Neural crest cell (in vitro differentiated cells): ENCODE results near the gene ZMYND10. TPM values are rescaled to one million over a fixed set of nuclear protein-coding genes. Genes with fewer than 3 reads are reported as not detected.

ENCODE experiments used
- DNase-seq: peaks from one replicate; pipeline ENCODE4 v3.0.0; 2021; ENCODE audit warnings: low read depth, mixed read lengths, low spot score
- H3K27ac Mint-ChIP-seq: one replicate; pipeline ENCODE4 v1.8.0; 2021; ENCODE audit warnings: mild to moderate bottlenecking, mixed read lengths; ENCODE audit not compliant: unreplicated experiment
- H3K27me3 Mint-ChIP-seq: 2 replicates; pipeline ENCODE4 v1.8.0; 2021; ENCODE audit warnings: low read depth, mild to moderate bottlenecking, mixed read lengths
- H3K36me3 Mint-ChIP-seq: 2 replicates; pipeline ENCODE4 v1.8.0; 2021; ENCODE audit warnings: low read depth, mild to moderate bottlenecking, mixed read lengths
- H3K4me1 Mint-ChIP-seq: 2 replicates; pipeline ENCODE4 v1.8.0; 2021; ENCODE audit warnings: mixed read lengths
- H3K4me3 Mint-ChIP-seq: one replicate; pipeline ENCODE4 v1.8.0; 2021; ENCODE audit warnings: mild to moderate bottlenecking, mixed read lengths
- H3K9me3 Mint-ChIP-seq: 2 replicates; pipeline ENCODE4 v1.8.0; 2021; ENCODE audit warnings: mixed read lengths
- CTCF ChIP-seq: fragments of 200-600 bp; sonication (generic); conservative IDR thresholded peaks from 2 replicates; pipeline ENCODE4 v1.5.0; 2021; ENCODE audit warnings: antibody characterized with exemption, mild to moderate bottlenecking
- total RNA-seq: library from RNA; stranded (reverse); gene quantifications from 2 replicates; pipeline ENCODE4 v1.2.1, GENCODE V29; 2021

The ZMYND10 gene
- total RNA-seq, 1 donor from 2014 or later: 2.3 TPM

DNA sequence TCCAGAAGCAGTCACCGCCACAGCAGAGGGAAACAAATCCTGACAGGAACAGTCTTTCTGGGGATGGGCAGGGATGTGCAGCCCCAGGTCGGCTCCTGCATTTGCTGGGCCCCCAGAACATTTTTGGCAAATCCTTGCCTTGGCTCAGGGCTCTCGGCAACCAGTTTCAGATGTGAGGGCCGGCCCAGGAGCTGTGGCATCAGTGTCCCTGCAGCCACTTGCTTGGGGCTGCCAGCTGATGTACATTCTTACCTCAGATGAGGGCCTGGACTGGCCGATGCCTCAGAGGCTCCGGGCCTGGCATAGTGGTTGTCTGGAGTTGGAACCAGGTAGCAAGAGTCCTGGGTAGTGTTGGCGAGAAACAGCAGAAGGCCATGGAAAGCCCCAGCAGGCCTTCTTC is 9.3 kb upstream of the ZMYND10 start:
- Mint-ChIP-seq H3K36me3 (no peaks in the 10 kb centered on the region), H3K4me1 (peaks cover 54% of the 10 kb centered on the region), H3K9me3 (no peaks in the 10 kb centered on the region), H3K4me3 (peak overlapping the region; percentile 93), H3K27me3 (peaks cover 3% of the 10 kb centered on the region), H3K27ac (no peak overlapping the region)
- TF ChIP-seq CTCF: no peak
- DNase-seq: no peak

DNA sequence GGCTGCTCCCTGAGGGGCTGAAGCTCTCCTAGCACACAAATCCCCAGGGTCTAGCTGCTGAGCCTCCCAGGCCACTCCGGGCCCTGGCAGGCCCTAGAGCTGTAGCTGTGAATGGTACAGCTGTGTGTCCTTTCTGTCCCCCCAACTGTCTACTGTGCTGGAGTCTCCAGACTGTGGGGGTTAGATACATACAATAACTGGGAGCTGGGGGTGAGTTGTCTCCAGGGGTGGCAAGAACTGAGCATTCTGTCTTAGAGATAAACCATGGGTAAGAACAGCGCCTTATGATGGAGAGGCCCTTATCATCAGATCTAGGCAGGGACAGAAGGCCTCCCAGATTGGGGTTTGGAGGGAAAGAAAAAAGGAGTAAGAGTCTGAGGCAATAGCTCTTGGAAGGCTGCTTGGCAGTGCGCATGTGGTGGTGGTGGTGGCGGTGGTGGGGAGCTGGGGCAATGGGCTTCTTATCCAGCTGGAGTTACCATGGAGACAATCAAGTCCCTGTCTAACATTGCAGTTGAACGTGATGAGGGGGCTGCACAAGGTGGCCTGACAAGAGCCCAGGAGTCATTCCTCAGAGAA is 8.7 kb upstream of the ZMYND10 start:
- Mint-ChIP-seq H3K4me3 (peak overlapping the region; percentile 64), H3K27ac (no peak overlapping the region), H3K36me3 (no peaks in the 10 kb centered on the region), H3K4me1 (peaks cover 49% of the 10 kb centered on the region), H3K9me3 (no peaks in the 10 kb centered on the region), H3K27me3 (peaks cover 3% of the 10 kb centered on the region)
- no peak for TF ChIP-seq CTCF
- no peak for DNase-seq

DNA sequence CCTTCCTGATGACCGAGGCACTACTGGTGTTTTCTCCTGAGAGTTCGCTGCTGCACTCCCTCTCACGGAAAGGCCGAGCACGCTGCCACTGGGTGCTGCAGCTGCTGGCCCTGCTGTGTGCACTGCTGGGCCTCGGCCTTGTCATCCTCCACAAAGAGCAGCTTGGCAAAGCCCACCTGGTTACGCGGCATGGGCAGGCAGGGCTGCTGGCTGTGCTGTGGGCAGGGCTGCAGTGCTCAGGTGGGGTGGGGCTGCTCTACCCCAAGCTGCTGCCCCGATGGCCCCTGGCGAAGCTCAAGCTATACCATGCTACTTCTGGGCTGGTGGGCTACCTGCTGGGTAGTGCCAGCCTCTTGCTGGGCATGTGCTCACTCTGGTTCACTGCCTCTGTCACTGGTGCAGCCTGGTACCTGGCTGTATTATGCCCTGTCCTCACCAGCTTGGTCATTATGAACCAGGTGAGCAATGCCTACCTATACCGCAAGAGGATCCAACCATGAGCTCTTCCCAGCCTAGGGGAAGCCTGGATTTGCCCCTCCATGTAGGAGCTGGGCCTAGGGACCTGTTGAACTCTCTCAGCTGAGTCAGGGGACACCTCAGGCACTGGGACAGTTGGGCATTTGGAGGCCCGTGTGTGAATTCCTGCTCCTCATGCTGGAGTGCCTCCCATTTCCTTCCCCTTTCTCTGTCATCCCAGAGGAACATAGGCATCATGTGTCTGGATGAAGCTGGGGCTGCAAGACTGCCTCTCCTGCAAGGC is 7.9 kb upstream of the ZMYND10 start:
- no peak for DNase-seq
- no peak overlapping the region for H3K27ac Mint-ChIP-seq

DNA sequence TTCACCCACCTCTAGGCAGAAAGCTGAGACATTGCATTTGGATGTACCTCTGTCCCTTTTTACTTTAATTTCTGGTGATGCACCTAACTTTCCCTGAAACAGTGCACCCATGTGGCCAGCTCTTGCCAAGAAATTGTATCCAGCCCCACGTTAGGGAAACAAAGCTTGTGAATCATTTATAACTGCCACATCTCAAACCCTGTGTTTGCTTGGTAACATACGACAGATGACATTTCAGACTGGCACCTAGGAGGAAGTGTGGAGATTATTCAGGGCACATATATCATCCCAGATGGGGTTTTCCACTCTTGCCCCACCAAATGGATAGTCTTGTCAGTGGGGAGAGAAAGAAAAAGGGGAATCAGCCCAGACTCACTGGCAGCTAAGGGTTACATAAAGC is 7.2 kb upstream of the ZMYND10 start:
- peaks cover 38% of the 10 kb centered on the region for H3K4me1 Mint-ChIP-seq
- H3K4me3 Mint-ChIP-seq: peak overlapping the region; percentile 41

More for the DNA sequence above, 7.9 kb upstream of the ZMYND10 start:
- H3K27me3 Mint-ChIP-seq: peaks cover 3% of the 10 kb centered on the region
- peaks cover 45% of the 10 kb centered on the region for H3K4me1 Mint-ChIP-seq
- H3K4me3 Mint-ChIP-seq: peak overlapping the region; percentile 66
- H3K9me3 Mint-ChIP-seq: no peaks in the 10 kb centered on the region
- no peak for TF ChIP-seq CTCF
- H3K36me3 Mint-ChIP-seq: no peaks in the 10 kb centered on the region

DNA sequence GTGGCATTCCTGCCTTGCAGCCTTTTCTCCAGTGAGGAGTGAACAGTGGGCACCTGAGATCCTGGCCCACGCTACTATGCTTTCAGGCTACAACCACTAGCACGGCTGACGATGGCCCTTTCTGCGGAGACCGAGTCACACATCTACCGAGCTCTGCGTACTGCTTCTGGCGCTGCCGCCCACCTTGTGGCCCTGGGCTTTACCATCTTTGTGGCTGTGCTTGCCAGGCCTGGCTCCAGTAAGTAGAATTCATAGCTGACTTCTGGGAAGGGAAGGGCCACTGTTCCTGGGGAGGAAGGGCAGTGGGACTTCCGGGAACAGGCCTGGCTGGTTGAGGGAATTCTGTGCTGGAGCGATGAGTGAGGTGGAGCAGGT is 5.8 kb upstream of the ZMYND10 start:
- Mint-ChIP-seq H3K27me3 (peaks cover 3% of the 10 kb centered on the region), H3K27ac (no peak overlapping the region), H3K4me3 (peak overlapping the region; percentile 99), H3K9me3 (no peaks in the 10 kb centered on the region), H3K36me3 (no peaks in the 10 kb centered on the region), H3K4me1 (peaks cover 33% of the 10 kb centered on the region)
- DNase-seq: no peak
- TF ChIP-seq CTCF: no peak

More for the DNA sequence above, 7.2 kb upstream of the ZMYND10 start:
- Mint-ChIP-seq H3K27ac (no peak overlapping the region), H3K36me3 (no peaks in the 10 kb centered on the region), H3K9me3 (no peaks in the 10 kb centered on the region), H3K27me3 (peaks cover 3% of the 10 kb centered on the region)
- TF ChIP-seq CTCF: no peak
- no peak for DNase-seq
